HepG2 (cell line): ENCODE results near the gene ARFGAP2. TPM values are rescaled to one million over a fixed set of nuclear protein-coding genes. Genes with fewer than 3 reads are reported as not detected.

ENCODE experiments used
- EZH2 ChIP-seq: conservative IDR thresholded peaks from 2 replicates; pipeline ENCODE4 v1.6.1; 2012; ENCODE audit warnings: mild to moderate bottlenecking, low read depth, low read length, moderate library complexity
- FOXP1 ChIP-seq, 2 experiments: fragments of 450-650 bp in 1 of 2; IDR thresholded peaks; 2 replicates each; pipeline ENCODE4 v1.6.1; 2017 to 2018; ENCODE audit warnings: antibody characterized with exemption in 1 of 2
- HDAC1 ChIP-seq: sonication (generic); formaldehyde crosslinking; IDR thresholded peaks from 2 replicates; pipeline ENCODE4 v1.5.1; 2020; ENCODE audit warnings: mild to moderate bottlenecking, missing genetic modification reagents
- KAT7 ChIP-seq: IDR thresholded peaks from 2 replicates; pipeline ENCODE4 v1.6.1; 2018; ENCODE audit warnings: borderline replicate concordance, missing compliant biosample characterization
- NFIB ChIP-seq: sonication (generic); formaldehyde crosslinking; IDR thresholded peaks from 2 replicates; pipeline ENCODE4 v1.9.0; 2021; ENCODE audit warnings: missing genetic modification reagents, mild to moderate bottlenecking, borderline replicate concordance
- PRMT3 ChIP-seq: sonication (generic); formaldehyde crosslinking; IDR thresholded peaks from 2 replicates; pipeline ENCODE4 v1.8.1; 2022; ENCODE audit warnings: low read depth, mild to moderate bottlenecking, moderate library complexity, missing genetic modification reagents, borderline replicate concordance
- ZFP36L1 ChIP-seq: sonication (generic); formaldehyde crosslinking; IDR thresholded peaks from 2 replicates; pipeline ENCODE4 v1.8.0; 2022; ENCODE audit warnings: mild to moderate bottlenecking, missing genetic modification reagents, moderate library complexity
- ZNF572 ChIP-seq: sonication (generic); formaldehyde crosslinking; IDR thresholded peaks from 2 replicates; pipeline ENCODE4 v1.5.1; 2020; ENCODE audit warnings: mild to moderate bottlenecking, missing genetic modification reagents
- polyA plus RNA-seq, 8 experiments: library from polyadenylated mRNA; depleted of rRNA in 3 of 8; stranded (reverse) in 7 of 8; unstranded in 1 of 8; fragments of >200 nt; fragmentation: Illumina TruSeq in 4 of 8; extraction: Trizol in 4 of 8; gene quantifications; 2 replicates each; pipeline versions ENCODE4 v1.2.1 to v1.2.3, GENCODE V29; 2011 to 2016; ENCODE audit warnings: low read depth in 4 of 8, missing spikeins in 1 of 8, mixed read lengths in 1 of 8; ENCODE audit not compliant: insufficient read depth in 1 of 8
- total RNA-seq, 5 experiments: library from RNA; depleted of rRNA; stranded (reverse); fragments of >200 nt; fragmentation: Illumina TruSeq; extraction: Trizol; gene quantifications; 2 replicates each; pipeline ENCODE4 v1.2.3, GENCODE V29; 2016; ENCODE audit warnings: low read depth in 1 of 5
- TF ChIP-seq, protein P1 (sequence below): sonication (generic); formaldehyde crosslinking; IDR thresholded peaks from 2 replicates; pipeline ENCODE4 v1.5.1; 2020; ENCODE audit warnings: missing genetic modification reagents, mild to moderate bottlenecking, borderline replicate concordance
- TF ChIP-seq, protein P2 (sequence below): sonication (generic); formaldehyde crosslinking; IDR thresholded peaks from 2 replicates; pipeline ENCODE4 v1.4.0; 2020; ENCODE audit warnings: mild to moderate bottlenecking, missing genetic modification reagents
- TF ChIP-seq, protein P3 (sequence below): sonication (generic); formaldehyde crosslinking; conservative IDR thresholded peaks from 2 replicates; pipeline ENCODE4 v1.5.0; 2020; ENCODE audit warnings: missing genetic modification reagents
- TF ChIP-seq, protein P4 (sequence below): IDR thresholded peaks from 2 replicates; pipeline ENCODE4 v1.6.1; 2016; ENCODE audit warnings: control low read depth
- TF ChIP-seq, protein P5 (sequence below): sonication (generic); formaldehyde crosslinking; IDR thresholded peaks from 2 replicates; pipeline ENCODE4 v1.8.0; 2022; ENCODE audit warnings: missing genetic modification reagents, mild to moderate bottlenecking, borderline replicate concordance

ARFGAP2 gene
- total and polyA plus RNA-seq, 2 of the 13 experiments (the other 11 are each of a cell fraction or from before 2014, with no cell fraction given) = 32.3 to 75.3 TPM

DNA sequence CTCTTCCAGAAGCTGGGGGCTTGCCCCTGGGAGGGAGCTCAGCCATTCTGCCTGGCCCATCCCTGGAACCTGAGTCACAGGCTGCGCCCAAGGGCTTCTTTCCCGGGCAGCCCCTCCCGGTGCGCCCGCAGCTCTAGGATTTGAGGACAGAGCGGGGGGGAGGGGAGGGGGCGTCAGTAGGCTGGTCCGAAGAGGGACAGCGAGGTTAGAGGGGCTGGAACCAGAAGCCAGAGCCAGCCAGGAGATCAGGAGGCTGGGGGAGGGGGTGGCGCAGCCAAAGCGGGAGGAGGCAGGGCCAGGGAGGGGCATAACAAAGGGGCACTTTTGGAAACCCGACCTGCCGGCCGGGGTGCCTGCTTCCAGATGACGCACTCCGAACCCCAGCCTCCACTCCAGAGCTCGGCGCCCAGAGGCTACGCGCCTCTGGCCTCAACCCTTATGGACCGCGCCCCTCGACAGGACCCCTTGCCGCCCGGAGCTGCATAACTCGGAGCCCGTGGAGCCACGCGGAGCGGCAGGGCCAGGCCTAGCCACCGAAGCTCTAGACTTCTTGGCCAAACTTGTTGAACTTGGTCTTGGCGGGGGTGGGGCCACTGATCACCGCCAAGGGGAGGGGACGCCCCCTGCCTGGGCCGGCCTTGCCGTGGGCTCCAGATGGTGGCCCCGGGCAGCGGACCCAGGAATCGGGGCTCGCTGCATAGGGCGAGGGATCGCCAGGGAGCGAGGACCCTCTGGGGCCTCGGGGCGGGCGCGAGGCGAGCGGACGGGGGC is 8.8 kb upstream of the ARFGAP2 start (continued):
- TF ChIP-seq, protein P1, sequence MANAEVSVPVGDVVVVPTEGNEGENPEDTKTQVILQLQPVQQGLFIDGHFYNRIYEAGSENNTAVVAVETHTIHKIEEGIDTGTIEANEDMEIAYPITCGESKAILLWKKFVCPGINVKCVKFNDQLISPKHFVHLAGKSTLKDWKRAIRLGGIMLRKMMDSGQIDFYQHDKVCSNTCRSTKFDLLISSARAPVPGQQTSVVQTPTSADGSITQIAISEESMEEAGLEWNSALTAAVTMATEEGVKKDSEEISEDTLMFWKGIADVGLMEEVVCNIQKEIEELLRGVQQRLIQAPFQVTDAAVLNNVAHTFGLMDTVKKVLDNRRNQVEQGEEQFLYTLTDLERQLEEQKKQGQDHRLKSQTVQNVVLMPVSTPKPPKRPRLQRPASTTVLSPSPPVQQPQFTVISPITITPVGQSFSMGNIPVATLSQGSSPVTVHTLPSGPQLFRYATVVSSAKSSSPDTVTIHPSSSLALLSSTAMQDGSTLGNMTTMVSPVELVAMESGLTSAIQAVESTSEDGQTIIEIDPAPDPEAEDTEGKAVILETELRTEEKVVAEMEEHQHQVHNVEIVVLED = no peak
- TF ChIP-seq, protein P2, sequence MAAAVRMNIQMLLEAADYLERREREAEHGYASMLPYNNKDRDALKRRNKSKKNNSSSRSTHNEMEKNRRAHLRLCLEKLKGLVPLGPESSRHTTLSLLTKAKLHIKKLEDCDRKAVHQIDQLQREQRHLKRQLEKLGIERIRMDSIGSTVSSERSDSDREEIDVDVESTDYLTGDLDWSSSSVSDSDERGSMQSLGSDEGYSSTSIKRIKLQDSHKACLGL (CRISPR knock-in tag) = no peak; the same call in 1 of the 2 replicates
- TF ChIP-seq HDAC1 (CRISPR knock-in tag) (no peak), EZH2 (no peak), PRMT3 (CRISPR knock-in tag) (0 out of 2 replicates have a peak, but pooled peaks have one; percentile 10), ZNF572 (no peak), NFIB (CRISPR knock-in tag) (no peak), FOXP1 (IDR thresholded peaks at IDR 0.05) (no peak), FOXP1 (CRISPR knock-in tag; IDR thresholded peaks at IDR 0.05) (no peak), ZFP36L1 (CRISPR knock-in tag) (no peak), KAT7 (CRISPR knock-in tag) (no peak)
- TF ChIP-seq, protein P3, sequence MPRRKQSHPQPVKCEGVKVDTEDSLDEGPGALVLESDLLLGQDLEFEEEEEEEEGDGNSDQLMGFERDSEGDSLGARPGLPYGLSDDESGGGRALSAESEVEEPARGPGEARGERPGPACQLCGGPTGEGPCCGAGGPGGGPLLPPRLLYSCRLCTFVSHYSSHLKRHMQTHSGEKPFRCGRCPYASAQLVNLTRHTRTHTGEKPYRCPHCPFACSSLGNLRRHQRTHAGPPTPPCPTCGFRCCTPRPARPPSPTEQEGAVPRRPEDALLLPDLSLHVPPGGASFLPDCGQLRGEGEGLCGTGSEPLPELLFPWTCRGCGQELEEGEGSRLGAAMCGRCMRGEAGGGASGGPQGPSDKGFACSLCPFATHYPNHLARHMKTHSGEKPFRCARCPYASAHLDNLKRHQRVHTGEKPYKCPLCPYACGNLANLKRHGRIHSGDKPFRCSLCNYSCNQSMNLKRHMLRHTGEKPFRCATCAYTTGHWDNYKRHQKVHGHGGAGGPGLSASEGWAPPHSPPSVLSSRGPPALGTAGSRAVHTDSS (CRISPR knock-in tag) = no peak
- TF ChIP-seq, protein P4, sequence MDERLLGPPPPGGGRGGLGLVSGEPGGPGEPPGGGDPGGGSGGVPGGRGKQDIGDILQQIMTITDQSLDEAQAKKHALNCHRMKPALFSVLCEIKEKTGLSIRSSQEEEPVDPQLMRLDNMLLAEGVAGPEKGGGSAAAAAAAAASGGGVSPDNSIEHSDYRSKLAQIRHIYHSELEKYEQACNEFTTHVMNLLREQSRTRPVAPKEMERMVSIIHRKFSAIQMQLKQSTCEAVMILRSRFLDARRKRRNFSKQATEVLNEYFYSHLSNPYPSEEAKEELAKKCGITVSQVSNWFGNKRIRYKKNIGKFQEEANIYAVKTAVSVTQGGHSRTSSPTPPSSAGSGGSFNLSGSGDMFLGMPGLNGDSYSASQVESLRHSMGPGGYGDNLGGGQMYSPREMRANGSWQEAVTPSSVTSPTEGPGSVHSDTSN (CRISPR knock-in tag) = no peak
- TF ChIP-seq, protein P5, sequence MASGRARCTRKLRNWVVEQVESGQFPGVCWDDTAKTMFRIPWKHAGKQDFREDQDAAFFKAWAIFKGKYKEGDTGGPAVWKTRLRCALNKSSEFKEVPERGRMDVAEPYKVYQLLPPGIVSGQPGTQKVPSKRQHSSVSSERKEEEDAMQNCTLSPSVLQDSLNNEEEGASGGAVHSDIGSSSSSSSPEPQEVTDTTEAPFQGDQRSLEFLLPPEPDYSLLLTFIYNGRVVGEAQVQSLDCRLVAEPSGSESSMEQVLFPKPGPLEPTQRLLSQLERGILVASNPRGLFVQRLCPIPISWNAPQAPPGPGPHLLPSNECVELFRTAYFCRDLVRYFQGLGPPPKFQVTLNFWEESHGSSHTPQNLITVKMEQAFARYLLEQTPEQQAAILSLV (CRISPR knock-in tag) = peak; percentile 70; the same call in 1 of the 2 replicates
